HG03571 (cell line): ENCODE results near the gene ZNF532.
"Not testable (repeated sequence)": the region's sequence is repeated elsewhere in the genome, so short reads cannot be mapped to it uniquely, and the experiment has no call there.

ENCODE experiments used
- ATAC-seq: cut with Tn5 transposase; IDR thresholded peaks from one replicate; pipeline ENCODE4 v1.9.1; 2021; ENCODE audit not compliant: unreplicated experiment

The ZNF532 gene

GRCh38 chr18:58864146-58865032, at the start of gene ZNF532:
Gene ZNF532, plus strand, starts transcription at chr18:58864877. CDS start in a region left out here.
- ATAC-seq, result no peak

GRCh38 chr18:58819051-58819450, 45.6 kb upstream of the ZNF532 start:
- ATAC-seq, result no peak

- ATAC-seq, result no peak
Observed at GRCh38 chr18:58820251-58820650, 44.4 kb upstream of the ZNF532 start.

GRCh38 chr18:58822944-58823343, 41.7 kb upstream of the ZNF532 start:
- ATAC-seq, result no peak

GRCh38 chr18:58823412-58823811, 41.3 kb upstream of the ZNF532 start:
- no peak for ATAC-seq

- not testable (repeated sequence) for ATAC-seq
Observed at GRCh38 chr18:58826926-58827325, 37.8 kb upstream of the ZNF532 start.

GRCh38 chr18:58827428-58827827, 37.2 kb upstream of the ZNF532 start:
- no peak for ATAC-seq

GRCh38 chr18:58827886-58828285, 36.8 kb upstream of the ZNF532 start:
- no peak for ATAC-seq

GRCh38 chr18:58828399-58829121, 36.1 kb upstream of the ZNF532 start:
- no peak for ATAC-seq

GRCh38 chr18:58829263-58829662, 35.4 kb upstream of the ZNF532 start:
- ATAC-seq, result no peak

GRCh38 chr18:58829886-58830285, 34.8 kb upstream of the ZNF532 start:
- ATAC-seq, result not testable (repeated sequence)

- ATAC-seq, result no peak
Observed at GRCh38 chr18:58831606-58832005, 33.1 kb upstream of the ZNF532 start.

GRCh38 chr18:58838165-58838860, 26.4 kb upstream of the ZNF532 start:
- ATAC-seq, result no peak

- ATAC-seq, result no peak
Observed at GRCh38 chr18:58838946-58839345, 25.7 kb upstream of the ZNF532 start.

GRCh38 chr18:58842978-58843687, 21.5 kb upstream of the ZNF532 start:
- no peak for ATAC-seq

GRCh38 chr18:58843688-58844035, 21.0 kb upstream of the ZNF532 start:
- ATAC-seq, result no peak

- no peak for ATAC-seq
Observed at GRCh38 chr18:58844871-58845270, 19.8 kb upstream of the ZNF532 start.

- ATAC-seq, result no peak
Observed at GRCh38 chr18:58845928-58846724, 18.6 kb upstream of the ZNF532 start.

GRCh38 chr18:58847383-58848071, 17.1 kb upstream of the ZNF532 start:
- no peak for ATAC-seq

- ATAC-seq, result no peak
Observed at GRCh38 chr18:58848685-58849084, 16.0 kb upstream of the ZNF532 start.
